ENCODE measurements around the gene INS.

INS gene

DNA sequence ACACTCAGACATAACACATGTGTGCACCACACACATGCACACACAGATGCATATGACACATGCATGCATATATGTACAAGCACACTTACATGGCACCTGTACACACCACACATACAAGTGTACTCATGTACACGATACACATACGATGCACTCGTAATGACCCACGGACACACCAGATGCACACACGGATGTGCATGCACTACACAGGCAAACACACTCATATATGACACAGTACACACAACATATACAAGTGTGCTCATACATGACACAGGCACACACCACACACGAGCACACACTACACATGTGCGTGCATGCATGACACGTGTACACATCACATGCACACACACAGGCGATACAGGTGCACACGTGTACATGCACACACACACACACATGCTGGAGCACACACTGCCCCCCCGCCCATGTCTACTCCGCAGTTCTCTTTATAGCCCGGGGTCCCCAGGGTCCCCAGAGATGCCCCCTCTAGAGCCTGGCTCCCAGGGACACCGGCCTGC is 15.4 kb upstream of the INS start:
- Histone ChIP-seq H3K4me3 (ENCODE audit: low read length) (no peak overlapping the region), H3K36me3 (ENCODE audit: insufficient read depth, low read length) (no peaks in the 10 kb centered on the region), H3K4me1 (ENCODE audit: control insufficient read depth, insufficient read depth, low read length) (peaks cover 37% of the 10 kb centered on the region), H3K9me3 (replicated peaks; ENCODE audit: low read length) (no peaks in the 10 kb centered on the region), H3K9ac (ENCODE audit: low read depth, low read length) (no peak overlapping the region), H3K4me2 (ENCODE audit: low read length) (no peak overlapping the region), H3K27me3 (ENCODE audit: control insufficient read depth, insufficient read depth, low read length) (no peaks in the 10 kb centered on the region)

DNA sequence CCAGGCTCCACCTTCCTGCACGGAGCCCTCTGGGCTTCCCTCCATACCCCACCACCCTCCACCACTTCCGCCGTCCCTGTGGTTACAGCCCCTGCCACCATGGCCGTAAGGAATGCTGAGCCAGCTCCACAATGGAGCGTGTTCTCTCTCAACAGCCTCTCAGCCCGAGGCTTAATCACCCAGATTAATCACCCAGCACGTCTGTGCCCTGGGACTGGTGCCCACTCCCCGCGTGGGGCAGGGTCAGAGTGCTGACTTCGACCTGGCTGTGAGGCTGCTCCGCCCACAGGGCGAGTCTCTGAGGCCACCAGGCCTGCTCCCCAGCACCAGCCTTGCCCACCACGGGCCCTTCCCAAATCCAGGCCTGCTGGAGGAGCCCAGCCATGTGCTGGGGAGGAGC is 14.7 kb upstream of the INS start:
- peak overlapping the region; percentile 30 for H3K9ac ChIP-seq (ENCODE audit: low read depth, low read length)
- H3K36me3 ChIP-seq (ENCODE audit: insufficient read depth, low read length), result no peaks in the 10 kb centered on the region
- peak overlapping the region; percentile 28 for H3K4me2 ChIP-seq (ENCODE audit: low read length)
- no peaks in the 10 kb centered on the region for H3K9me3 ChIP-seq (replicated peaks; ENCODE audit: low read length)
- no peaks in the 10 kb centered on the region for H3K27me3 ChIP-seq (ENCODE audit: control insufficient read depth, insufficient read depth, low read length)
- H3K4me3 ChIP-seq (ENCODE audit: low read length), result no peak overlapping the region
- H3K4me1 ChIP-seq (ENCODE audit: control insufficient read depth, insufficient read depth, low read length), result peaks cover 33% of the 10 kb centered on the region

DNA sequence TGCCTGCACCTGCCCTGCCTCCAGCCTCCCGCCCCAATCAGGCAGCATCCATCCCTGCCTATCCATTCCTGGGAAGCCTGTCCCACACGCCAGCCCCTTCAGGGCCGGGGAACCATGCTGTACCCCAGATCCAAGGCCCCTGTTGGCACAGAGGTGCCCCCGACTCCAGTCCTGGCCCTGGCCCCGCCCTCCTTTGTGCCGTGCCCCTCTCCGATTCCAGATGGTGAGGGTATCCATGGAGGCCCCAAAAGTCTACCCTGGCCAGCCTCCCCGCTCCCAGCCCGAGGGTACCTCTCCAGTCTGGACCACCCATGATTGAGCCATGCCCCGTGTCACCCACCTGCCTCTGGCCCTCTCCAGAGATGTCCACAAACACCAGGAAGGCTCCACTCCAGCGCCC is 13.4 kb upstream of the INS start:
- Histone ChIP-seq H3K4me2 (ENCODE audit: low read length) (no peak overlapping the region), H3K9me3 (replicated peaks; ENCODE audit: low read length) (no peaks in the 10 kb centered on the region), H3K4me1 (ENCODE audit: control insufficient read depth, insufficient read depth, low read length) (peaks cover 26% of the 10 kb centered on the region), H3K4me3 (ENCODE audit: low read length) (no peak overlapping the region), H3K27me3 (ENCODE audit: control insufficient read depth, insufficient read depth, low read length) (peaks cover 5% of the 10 kb centered on the region), H3K36me3 (ENCODE audit: insufficient read depth, low read length) (no peaks in the 10 kb centered on the region), H3K9ac (ENCODE audit: low read depth, low read length) (no peak overlapping the region)

DNA sequence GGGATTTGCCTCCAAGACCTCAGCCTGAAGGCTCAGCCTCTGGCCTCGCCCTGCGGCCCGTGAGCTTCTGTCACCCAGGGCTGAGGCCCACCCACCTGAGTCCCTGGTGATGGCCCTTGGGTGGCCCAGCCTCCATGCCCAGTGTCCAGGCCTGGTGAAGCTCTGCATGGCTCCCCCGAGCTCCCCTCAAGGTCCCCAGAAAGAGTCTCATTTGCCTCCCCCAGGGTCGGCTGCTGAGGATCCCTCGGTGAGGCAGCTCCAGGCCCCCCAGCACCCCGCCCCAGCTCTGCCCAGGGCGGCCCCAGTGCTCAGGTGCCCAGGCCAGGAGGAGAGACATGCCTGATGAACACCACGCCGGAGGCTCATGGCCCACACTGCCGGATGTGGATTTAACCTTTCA is 12.8 kb upstream of the INS start:
- no peaks in the 10 kb centered on the region for H3K9me3 ChIP-seq (replicated peaks; ENCODE audit: low read length)
- H3K36me3 ChIP-seq (ENCODE audit: insufficient read depth, low read length), result no peaks in the 10 kb centered on the region
- peaks cover 20% of the 10 kb centered on the region for H3K4me1 ChIP-seq (ENCODE audit: control insufficient read depth, insufficient read depth, low read length)
- no peak overlapping the region for H3K9ac ChIP-seq (ENCODE audit: low read depth, low read length)
- H3K27me3 ChIP-seq (ENCODE audit: control insufficient read depth, insufficient read depth, low read length), result peaks cover 5% of the 10 kb centered on the region
- H3K4me3 ChIP-seq (ENCODE audit: low read length), result no peak overlapping the region
- no peak overlapping the region for H3K4me2 ChIP-seq (ENCODE audit: low read length)

DNA sequence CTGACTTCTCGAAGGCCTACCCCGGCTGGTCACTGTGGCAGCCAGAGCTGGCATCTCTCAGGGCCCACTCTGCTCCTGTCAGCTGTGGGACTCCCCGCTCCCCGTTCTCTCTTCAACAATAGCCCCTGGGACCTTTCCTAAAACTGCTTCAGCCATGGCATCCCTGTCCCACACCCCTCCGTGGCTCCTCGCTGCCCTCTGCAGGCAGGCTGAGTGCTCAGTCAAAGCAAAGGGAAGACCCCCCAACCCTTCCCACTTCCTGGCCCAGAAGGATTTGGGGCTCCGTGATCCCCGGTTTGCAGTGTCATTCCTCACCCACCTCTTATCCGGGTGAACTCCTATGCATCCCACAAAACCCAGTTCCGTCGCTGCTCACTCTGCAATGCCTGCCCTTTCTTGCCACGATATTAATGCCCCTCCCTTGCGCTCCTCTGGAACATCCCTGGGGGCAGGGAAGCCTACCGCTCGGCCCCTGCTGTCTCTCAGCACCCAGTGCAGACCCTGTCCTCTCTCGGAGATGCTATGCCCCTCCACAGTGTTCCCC is 12.2 kb upstream of the INS start:
- H3K9ac ChIP-seq (ENCODE audit: low read depth, low read length), result no peak overlapping the region
- H3K4me3 ChIP-seq (ENCODE audit: low read length), result no peak overlapping the region
- peaks cover 5% of the 10 kb centered on the region for H3K27me3 ChIP-seq (ENCODE audit: control insufficient read depth, insufficient read depth, low read length)

DNA sequence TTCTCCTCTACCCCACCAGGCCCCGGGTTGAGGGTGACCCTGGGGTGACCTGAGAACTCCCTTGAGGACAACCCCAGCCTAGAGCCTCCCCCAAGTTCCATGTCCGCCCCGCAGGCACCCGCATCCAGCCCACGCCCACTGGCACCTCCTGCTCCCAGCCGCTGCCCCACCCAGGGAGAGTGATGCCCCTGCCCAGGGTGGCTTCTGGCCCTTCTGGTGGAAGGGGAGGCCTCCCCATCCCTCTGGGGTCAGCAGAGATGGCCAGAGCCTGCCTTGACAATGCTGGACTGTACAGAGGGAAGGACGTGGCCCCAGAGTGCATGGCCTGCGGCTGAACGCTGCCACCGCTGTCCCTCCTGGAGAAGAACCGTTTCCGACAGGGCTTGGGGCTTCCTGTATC is 11.7 kb upstream of the INS start:
- H3K4me3 ChIP-seq (ENCODE audit: low read length), result no peak overlapping the region
- H3K36me3 ChIP-seq (ENCODE audit: insufficient read depth, low read length), result no peaks in the 10 kb centered on the region
- H3K4me1 ChIP-seq (ENCODE audit: control insufficient read depth, insufficient read depth, low read length), result peaks cover 15% of the 10 kb centered on the region
- H3K4me2 ChIP-seq (ENCODE audit: low read length), result no peak overlapping the region
- no peaks in the 10 kb centered on the region for H3K9me3 ChIP-seq (replicated peaks; ENCODE audit: low read length)
- no peak overlapping the region for H3K9ac ChIP-seq (ENCODE audit: low read depth, low read length)
- peaks cover 5% of the 10 kb centered on the region for H3K27me3 ChIP-seq (ENCODE audit: control insufficient read depth, insufficient read depth, low read length)

More for the DNA sequence above, 12.2 kb upstream of the INS start:
- H3K9me3 ChIP-seq (replicated peaks; ENCODE audit: low read length), result no peaks in the 10 kb centered on the region
- peaks cover 15% of the 10 kb centered on the region for H3K4me1 ChIP-seq (ENCODE audit: control insufficient read depth, insufficient read depth, low read length)
- no peak overlapping the region for H3K4me2 ChIP-seq (ENCODE audit: low read length)
- H3K36me3 ChIP-seq (ENCODE audit: insufficient read depth, low read length), result no peaks in the 10 kb centered on the region

DNA sequence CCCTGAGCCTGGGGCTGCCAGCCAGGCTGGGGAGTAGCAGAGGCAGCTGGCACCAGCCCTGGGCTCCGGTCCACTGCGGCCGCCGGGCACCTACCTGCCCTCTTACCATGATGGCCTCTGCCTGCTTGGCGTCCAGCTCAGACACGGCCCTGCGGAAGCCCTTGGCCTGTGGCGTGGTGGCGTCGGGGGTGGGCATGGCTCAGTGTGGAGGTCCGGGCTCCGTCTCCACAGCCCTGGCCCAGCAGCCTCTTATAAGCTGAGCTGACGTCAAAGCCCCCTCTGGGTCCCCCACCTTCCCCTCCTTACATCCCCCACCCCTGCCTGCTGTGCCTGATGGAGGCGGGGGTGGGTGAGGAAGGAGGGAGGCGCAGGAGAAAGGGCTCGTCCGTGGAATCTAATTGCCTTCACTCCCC is 10.6 kb upstream of the INS start, which contains the start of gene TH:
TSS of gene TH (minus strand) at position 225 of the 413 bp plus-strand sequence. CDS start at position 196, 29 bp downstream.
- Histone ChIP-seq H3K9ac (ENCODE audit: low read depth, low read length) (no peak within 1 kb of the TSS), H3K4me1 (ENCODE audit: control insufficient read depth, insufficient read depth, low read length) (peaks cover 15% of the 10 kb centered on the region), H3K36me3 (ENCODE audit: insufficient read depth, low read length) (no peaks in the 10 kb centered on the region), H3K4me2 (ENCODE audit: low read length) (no peak within 1 kb of the TSS), H3K4me3 (ENCODE audit: low read length) (no peak within 1 kb of the TSS), H3K9me3 (replicated peaks; ENCODE audit: low read length) (no peaks in the 10 kb centered on the region), H3K27me3 (ENCODE audit: control insufficient read depth, insufficient read depth, low read length) (peaks cover 13% of the 10 kb centered on the region)

DNA sequence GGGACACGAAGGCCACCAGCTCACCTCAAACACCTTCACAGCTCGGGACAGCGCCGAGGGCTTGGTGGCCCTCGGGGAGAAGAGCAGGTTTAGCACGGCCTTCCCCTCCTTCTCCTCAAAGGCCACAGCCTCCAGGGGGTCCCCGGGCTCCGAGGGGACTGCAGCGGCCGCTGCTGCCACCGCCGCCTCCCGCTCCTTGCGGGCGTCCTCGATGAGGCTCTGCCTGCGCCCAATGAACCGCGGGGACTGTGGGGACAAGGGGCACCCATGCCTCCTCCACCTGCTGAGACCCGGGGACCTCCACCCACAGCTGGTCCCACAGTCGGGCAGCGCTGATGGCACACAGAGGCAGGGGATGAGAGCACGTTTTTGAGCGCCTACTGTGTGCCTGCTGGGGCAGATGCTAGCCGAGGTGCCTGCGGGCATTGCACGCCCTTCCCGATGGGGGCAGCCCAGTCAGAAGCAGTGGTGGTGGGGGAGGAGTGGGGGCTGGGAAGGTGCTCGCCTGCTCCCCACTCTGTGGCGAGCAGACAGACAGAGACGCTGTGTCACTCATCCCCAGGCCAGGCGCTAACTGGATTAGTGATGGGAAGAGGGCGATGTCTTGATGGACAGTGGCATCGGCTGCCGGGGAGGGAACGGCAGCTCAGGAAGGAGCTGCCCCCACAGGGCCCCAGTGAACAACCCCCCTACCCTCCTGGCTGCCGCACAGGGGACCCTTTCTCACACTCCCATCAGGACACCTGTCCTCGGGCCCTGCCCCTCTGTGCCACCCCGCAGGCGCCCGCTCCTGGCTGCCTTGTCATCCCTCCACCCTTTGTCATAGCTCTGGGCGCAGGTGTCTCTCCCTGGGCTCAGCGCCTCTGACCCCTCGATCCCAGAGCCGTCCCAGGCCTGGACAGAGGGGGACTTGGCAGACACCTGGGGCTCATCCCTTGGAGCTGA is 8.9 kb upstream of the INS start:
- Histone ChIP-seq H3K4me1 (ENCODE audit: control insufficient read depth, insufficient read depth, low read length) (no peaks in the 10 kb centered on the region), H3K9ac (ENCODE audit: low read depth, low read length) (no peak overlapping the region), H3K27me3 (ENCODE audit: control insufficient read depth, insufficient read depth, low read length) (peaks cover 13% of the 10 kb centered on the region)

DNA sequence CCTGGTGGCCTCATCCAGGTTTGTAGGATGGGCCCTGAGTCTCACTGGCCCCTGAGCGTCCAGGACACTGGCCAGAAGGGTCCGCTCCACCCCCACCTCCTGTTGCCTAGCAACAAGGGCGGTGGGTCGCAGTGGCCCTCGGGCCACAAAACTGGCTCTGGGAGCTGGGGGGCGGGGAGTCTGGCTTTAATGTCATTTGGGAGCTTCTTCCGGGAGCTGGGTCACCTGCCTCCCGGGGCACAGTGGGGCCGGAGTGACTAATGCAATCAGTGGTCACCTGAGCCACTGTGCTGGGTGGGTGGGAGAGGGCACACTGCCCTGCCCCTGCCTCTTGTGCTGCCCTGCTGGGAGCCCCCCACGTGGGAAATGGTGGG is 8.0 kb upstream of the INS start:
- peaks cover 17% of the 10 kb centered on the region for H3K27me3 ChIP-seq (ENCODE audit: control insufficient read depth, insufficient read depth, low read length)
- no peaks in the 10 kb centered on the region for H3K36me3 ChIP-seq (ENCODE audit: insufficient read depth, low read length)
- no peak overlapping the region for H3K4me3 ChIP-seq (ENCODE audit: low read length)
- H3K4me2 ChIP-seq (ENCODE audit: low read length), result no peak overlapping the region
- H3K4me1 ChIP-seq (ENCODE audit: control insufficient read depth, insufficient read depth, low read length), result no peaks in the 10 kb centered on the region
- no peak overlapping the region for H3K9ac ChIP-seq (ENCODE audit: low read depth, low read length)
- H3K9me3 ChIP-seq (replicated peaks; ENCODE audit: low read length), result no peaks in the 10 kb centered on the region

More for the DNA sequence above, 8.9 kb upstream of the INS start:
- H3K36me3 ChIP-seq (ENCODE audit: insufficient read depth, low read length), result no peaks in the 10 kb centered on the region
- H3K9me3 ChIP-seq (replicated peaks; ENCODE audit: low read length), result no peaks in the 10 kb centered on the region
- H3K4me2 ChIP-seq (ENCODE audit: low read length), result no peak overlapping the region
- H3K4me3 ChIP-seq (ENCODE audit: low read length), result no peak overlapping the region

DNA sequence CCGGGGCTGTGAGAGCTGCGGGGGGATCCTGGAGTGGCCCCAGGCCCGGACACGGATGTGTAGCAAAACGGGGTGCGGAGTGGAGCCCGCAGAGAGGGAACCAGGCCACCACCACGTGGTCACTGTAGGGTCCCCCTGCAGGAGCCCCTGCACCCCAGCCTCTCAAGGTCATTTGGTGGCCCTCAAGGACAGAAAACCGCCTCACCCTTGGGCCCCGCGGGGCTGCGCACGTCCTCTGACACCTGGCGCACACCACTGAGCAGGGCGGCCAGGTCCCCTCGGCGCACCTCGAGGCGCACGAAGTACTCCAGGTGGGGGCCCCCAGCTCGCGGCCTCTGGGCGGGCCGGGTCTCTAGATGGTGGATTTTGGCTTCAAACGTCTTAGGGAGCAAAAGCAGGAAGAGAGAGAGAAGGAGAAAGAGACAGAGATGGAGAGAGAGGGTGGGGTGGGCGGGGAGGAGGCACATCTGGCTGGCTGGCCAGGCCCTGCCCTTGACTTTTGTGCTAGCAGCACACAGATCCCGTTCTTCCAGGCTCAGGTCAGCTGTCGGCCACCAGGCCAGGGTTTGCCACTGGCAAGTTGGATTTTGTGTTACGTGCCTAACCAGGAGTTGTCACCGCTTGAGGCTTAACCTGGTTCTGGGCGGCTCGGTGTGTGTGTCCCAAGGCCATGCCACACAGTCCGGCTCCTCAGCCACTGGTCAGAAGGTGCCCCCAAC is 7.4 kb upstream of the INS start:
- Histone ChIP-seq H3K4me3 (ENCODE audit: low read length) (no peak overlapping the region), H3K4me1 (ENCODE audit: control insufficient read depth, insufficient read depth, low read length) (no peaks in the 10 kb centered on the region), H3K27me3 (ENCODE audit: control insufficient read depth, insufficient read depth, low read length) (peaks cover 18% of the 10 kb centered on the region), H3K4me2 (ENCODE audit: low read length) (no peak overlapping the region), H3K9me3 (replicated peaks; ENCODE audit: low read length) (no peaks in the 10 kb centered on the region), H3K36me3 (ENCODE audit: insufficient read depth, low read length) (no peaks in the 10 kb centered on the region), H3K9ac (ENCODE audit: low read depth, low read length) (no peak overlapping the region)
